GM21423 (cell line): ENCODE results near the gene SYNPO2.
"Not testable (repeated sequence)": the region's sequence is repeated elsewhere in the genome, so short reads cannot be mapped to it uniquely, and the experiment has no call there.

Experiments
- ATAC-seq: cut with Tn5 transposase; IDR thresholded peaks from one replicate; pipeline ENCODE4 v1.9.1; 2021; ENCODE audit warnings: mild to moderate bottlenecking, moderate library complexity; ENCODE audit not compliant: unreplicated experiment

SYNPO2 gene

GRCh38 chr4:119053997-119054396 is 165.3 kb downstream of the SYNPO2 start:
- ATAC-seq: no peak

DNA sequence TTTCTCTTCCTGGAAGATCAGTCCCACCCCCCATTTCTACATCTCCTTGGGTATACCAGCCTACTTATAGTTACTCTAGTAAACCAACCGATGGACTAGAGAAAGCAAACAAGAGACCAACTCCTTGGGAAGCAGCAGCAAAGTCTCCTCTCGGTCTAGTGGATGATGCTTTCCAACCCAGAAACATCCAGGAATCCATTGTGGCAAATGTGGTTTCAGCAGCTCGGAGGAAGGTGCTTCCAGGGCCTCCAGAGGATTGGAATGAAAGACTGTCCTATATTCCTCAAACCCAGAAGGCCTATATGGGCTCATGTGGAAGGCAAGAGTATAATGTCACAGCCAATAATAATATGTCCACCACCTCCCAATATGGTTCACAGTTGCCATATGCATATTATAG is 168.8 kb downstream of the SYNPO2 start:
- no peak for ATAC-seq

GRCh38 chr4:119059221-119059620 is 170.6 kb downstream of the SYNPO2 start:
- no peak for ATAC-seq

GRCh38 chr4:119067125-119067524 is 178.5 kb downstream of the SYNPO2 start:
- ATAC-seq: not testable (repeated sequence)

GRCh38 chr4:119067670-119068360 is 179.2 kb downstream of the SYNPO2 start:
- not testable (repeated sequence) for ATAC-seq

GRCh38 chr4:119068529-119068962 is 179.9 kb downstream of the SYNPO2 start:
- no peak for ATAC-seq

GRCh38 chr4:119070301-119070700 is 181.6 kb downstream of the SYNPO2 start:
- no peak for ATAC-seq

DNA sequence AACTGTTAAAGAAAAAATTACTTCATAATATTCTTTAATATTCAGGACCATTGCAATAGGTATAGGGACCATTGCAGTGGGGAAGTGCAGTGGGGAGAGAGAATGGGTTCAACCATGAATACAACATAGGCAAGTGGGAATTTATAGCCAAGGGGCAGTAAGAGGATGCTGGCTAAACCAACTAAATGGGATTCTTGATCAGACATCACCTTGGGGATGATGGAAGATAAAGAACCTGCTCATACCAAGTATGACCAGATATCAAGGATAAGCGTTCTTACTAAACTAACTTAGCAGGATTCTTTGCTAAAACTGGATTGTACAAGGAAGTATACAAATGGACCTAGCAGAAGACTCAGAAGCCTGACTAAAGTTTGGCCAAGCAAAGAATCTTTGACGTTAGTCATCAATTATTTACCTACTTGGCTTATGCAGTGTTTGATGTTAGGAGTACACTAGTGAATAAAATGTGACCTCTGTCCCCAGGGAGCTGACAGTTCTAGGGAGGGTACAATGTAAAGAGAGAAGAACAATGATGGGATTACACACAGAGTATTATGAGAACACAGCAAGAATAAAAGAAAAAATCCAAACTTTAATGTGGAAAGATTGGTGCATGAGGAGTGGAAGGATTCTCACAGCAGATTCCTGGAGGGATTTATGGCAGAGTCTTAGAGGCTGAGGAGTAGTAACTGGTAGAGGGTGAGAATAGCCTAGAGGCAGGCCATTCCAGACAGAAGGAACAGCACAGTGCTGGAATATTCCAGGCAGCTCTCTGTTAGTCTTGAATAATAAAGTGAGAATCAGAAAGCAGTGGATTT is 192.3 kb downstream of the SYNPO2 start:
- ATAC-seq: no peak

DNA sequence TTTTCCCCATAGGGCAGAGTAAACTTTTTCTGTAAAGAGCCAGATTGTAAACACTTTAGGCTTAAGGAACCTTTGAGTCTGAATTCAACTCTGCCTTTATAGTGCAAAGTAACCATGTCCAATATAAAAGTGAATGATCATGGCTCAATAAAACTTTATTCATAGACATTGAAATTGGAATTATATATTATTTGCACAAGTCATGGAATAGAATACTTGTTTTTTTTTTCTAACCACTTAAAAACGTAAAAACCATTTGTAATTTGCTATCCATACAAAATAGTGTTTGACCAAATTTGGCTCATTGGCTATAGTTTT is 192.8 kb downstream of the SYNPO2 start:
- no peak for ATAC-seq

DNA sequence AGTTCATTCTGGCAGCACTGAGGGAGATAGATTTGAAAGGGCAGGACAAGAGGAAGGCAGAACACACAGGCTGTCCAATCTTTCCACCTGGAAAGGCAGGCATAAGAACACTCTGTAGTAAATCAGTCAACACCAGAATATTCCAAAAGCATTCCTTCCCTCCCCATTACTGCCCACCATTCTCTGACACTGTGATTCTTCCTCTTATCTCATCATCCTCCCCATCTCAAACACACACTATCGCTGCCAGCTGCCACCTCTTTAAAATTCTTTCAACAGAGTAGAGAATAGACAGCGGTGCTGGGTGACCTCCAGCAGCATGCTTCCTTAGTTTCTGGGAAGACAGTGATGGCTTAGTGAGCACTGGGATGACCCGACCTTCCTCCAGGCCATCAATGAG is 193.3 kb downstream of the SYNPO2 start:
- ATAC-seq: no peak

GRCh38 chr4:119082661-119083060 is 194.0 kb downstream of the SYNPO2 start:
- ATAC-seq: no peak

GRCh38 chr4:119084513-119084912 is 195.9 kb downstream of the SYNPO2 start:
- no peak for ATAC-seq

- ATAC-seq: no peak
Measured at GRCh38 chr4:119087121-119087520, 198.5 kb downstream of the SYNPO2 start.

DNA sequence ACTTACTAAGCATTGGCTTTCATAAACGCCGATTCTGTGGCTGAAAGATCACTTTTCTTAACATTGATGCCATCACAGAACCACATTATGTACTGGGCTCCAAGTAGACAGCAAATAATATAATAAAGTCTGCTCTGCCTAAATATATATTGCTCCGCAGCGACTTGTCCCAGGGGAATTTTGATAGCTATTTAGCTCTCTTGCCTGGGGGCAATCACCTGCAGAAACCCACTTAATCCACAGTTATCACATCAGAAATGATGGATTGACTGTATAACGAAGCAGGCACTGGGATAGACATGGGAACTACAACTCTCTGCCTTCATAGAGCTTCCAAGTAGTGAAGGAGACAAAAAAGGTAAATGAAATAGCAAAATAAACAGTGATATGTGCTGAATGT is 199.0 kb downstream of the SYNPO2 start:
- no peak for ATAC-seq

GRCh38 chr4:119093042-119093827 is 204.6 kb downstream of the SYNPO2 start:
- ATAC-seq: no peak

DNA sequence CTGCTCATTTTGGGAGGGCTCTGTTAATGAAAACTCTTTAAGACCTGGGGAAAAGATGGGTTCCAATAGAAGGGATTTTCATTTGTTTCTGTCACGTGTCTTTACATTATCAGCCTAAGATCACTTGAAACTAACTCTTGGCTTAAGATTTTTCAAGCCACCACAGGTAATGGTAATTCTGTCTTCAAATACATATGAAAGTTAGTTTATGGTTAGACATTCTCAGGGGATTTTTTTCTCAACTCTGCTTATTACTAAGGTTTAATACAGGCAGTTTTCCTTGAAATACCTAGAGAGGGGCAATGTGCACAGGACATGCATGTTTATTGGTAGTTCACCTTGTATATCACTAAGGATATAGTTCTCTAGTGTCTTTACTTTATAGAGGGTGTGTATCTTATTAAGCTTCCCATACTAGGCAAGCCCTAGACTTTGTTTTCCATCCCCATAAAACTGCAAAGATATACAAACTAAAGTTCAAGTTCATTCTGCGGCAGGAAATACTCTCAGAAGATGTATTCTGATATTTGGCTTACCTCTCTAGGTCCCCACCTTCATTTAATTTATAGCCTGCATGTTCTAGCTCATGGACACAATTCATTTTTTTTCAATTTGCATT is 208.7 kb downstream of the SYNPO2 start:
- ATAC-seq: no peak

- ATAC-seq: no peak
Measured at GRCh38 chr4:119098306-119098705, 209.7 kb downstream of the SYNPO2 start.

GRCh38 chr4:119099227-119099810 is 210.7 kb downstream of the SYNPO2 start:
- no peak for ATAC-seq

- ATAC-seq: no peak
Measured at GRCh38 chr4:119100655-119101054, 212.0 kb downstream of the SYNPO2 start.

GRCh38 chr4:119103263-119103662 is 214.6 kb downstream of the SYNPO2 start:
- no peak for ATAC-seq
